Neuronal stem cell (in vitro differentiated cells): Measurements from ENCODE around the gene PLLP.

Experiments used
- DNase-seq: peaks from one replicate; pipeline ENCODE4 v3.0.0-alpha.2; 2013; ENCODE audit warnings: low spot score
- H2AFZ ChIP-seq: one replicate; pipeline ENCODE4 v1.6.1; 2013; ENCODE audit warnings: mild to moderate bottlenecking, low read length, inconsistent platforms
- H2AK5ac ChIP-seq: 2 replicates; pipeline ENCODE4 v1.6.1; 2013; ENCODE audit warnings: low read depth, mild to moderate bottlenecking, inconsistent platforms, low read length, moderate library complexity, mixed read lengths
- H2BK120ac ChIP-seq: 2 replicates; pipeline ENCODE4 v1.6.1; 2013; ENCODE audit warnings: low read depth, mild to moderate bottlenecking, inconsistent platforms, low read length, moderate library complexity, mixed read lengths
- H2BK12ac ChIP-seq: one replicate; pipeline ENCODE4 v1.6.1; 2013; ENCODE audit warnings: low read length, inconsistent platforms
- H2BK15ac ChIP-seq: 2 replicates; pipeline ENCODE4 v1.6.1; 2013; ENCODE audit warnings: mild to moderate bottlenecking, low read length, inconsistent platforms, mixed read lengths
- H2BK5ac ChIP-seq: one replicate; pipeline ENCODE4 v1.6.1; 2013; ENCODE audit warnings: inconsistent platforms, mild to moderate bottlenecking, low read length, moderate library complexity
- H3K14ac ChIP-seq: one replicate; pipeline ENCODE4 v1.6.1; 2013; ENCODE audit warnings: low read length, inconsistent platforms
- H3K18ac ChIP-seq: 2 replicates; pipeline ENCODE4 v1.6.1; 2013; ENCODE audit warnings: low read length, inconsistent platforms
- H3K23ac ChIP-seq: 2 replicates; pipeline ENCODE4 v1.6.1; 2013; ENCODE audit warnings: low read depth, mild to moderate bottlenecking, mixed read lengths, low read length, inconsistent platforms; ENCODE audit not compliant: poor library complexity
- H3K27ac ChIP-seq: replicated peaks from 3 replicates; pipeline ENCODE4 v1.5.1; 2013; ENCODE audit warnings: low read length, inconsistent platforms
- H3K27me3 ChIP-seq, 3 experiments: 2 replicates each; pipeline ENCODE4 v1.6.1; 2013; ENCODE audit warnings: low read length in 3 of 3, mild to moderate bottlenecking in 2 of 3, inconsistent platforms in 1 of 3, low read depth in 1 of 3, mixed read lengths in 1 of 3, moderate library complexity in 1 of 3; ENCODE audit not compliant: control insufficient read depth in 3 of 3, insufficient read depth in 3 of 3
- H3K36me3 ChIP-seq, 2 donors: replicated peaks in 1 of 2; 2 replicates each; pipeline ENCODE4 v1.6.1; 2013; ENCODE audit warnings: low read length in 2 of 2; ENCODE audit not compliant: control insufficient read depth in 2 of 2, insufficient read depth in 2 of 2
- H3K4ac ChIP-seq: 2 replicates; pipeline ENCODE4 v1.6.1; 2013; ENCODE audit warnings: inconsistent platforms, mild to moderate bottlenecking, low read length, moderate library complexity
- H3K4me1 ChIP-seq, 2 donors: 1 replicate in 1 of 2; 2 replicates in 1 of 2; pipeline ENCODE4 v1.6.1; 2013; ENCODE audit warnings: low read length in 2 of 2, low read depth in 1 of 2; ENCODE audit not compliant: control insufficient read depth in 2 of 2, insufficient read depth in 1 of 2
- H3K4me2 ChIP-seq: one replicate; pipeline ENCODE4 v1.6.1; 2013; ENCODE audit warnings: mild to moderate bottlenecking, low read length, inconsistent platforms; ENCODE audit not compliant: insufficient read depth, poor library complexity, severe bottlenecking
- H3K4me3 ChIP-seq, 2 donors: 2 replicates each; pipeline ENCODE4 v1.5.1; 2013; ENCODE audit warnings: low read length in 2 of 2, mild to moderate bottlenecking in 2 of 2, inconsistent platforms in 1 of 2, moderate library complexity in 1 of 2
- H3K79me1 ChIP-seq: one replicate; pipeline ENCODE4 v1.6.1; 2013; ENCODE audit warnings: low read depth, mild to moderate bottlenecking, inconsistent platforms, low read length, moderate library complexity
- H3K9ac ChIP-seq: one replicate; pipeline ENCODE4 v1.6.1; 2013; ENCODE audit warnings: mild to moderate bottlenecking, low read depth, low read length, inconsistent platforms; ENCODE audit not compliant: poor library complexity
- H3K9me3 ChIP-seq, 2 donors: replicated peaks in 1 of 2; 2 replicates each; pipeline versions ENCODE3 to v1.6.1; 2013; ENCODE audit warnings: low read length in 2 of 2, mild to moderate bottlenecking in 2 of 2, inconsistent platforms in 1 of 2, low read depth in 1 of 2, mixed read lengths in 1 of 2, moderate library complexity in 1 of 2; ENCODE audit not compliant: control insufficient read depth in 2 of 2, insufficient read depth in 1 of 2
- H4K8ac ChIP-seq: one replicate; pipeline ENCODE4 v1.6.1; 2013; ENCODE audit warnings: low read depth, mild to moderate bottlenecking, inconsistent platforms, low read length, moderate library complexity
- H4K91ac ChIP-seq: one replicate; pipeline ENCODE4 v1.6.1; 2013; ENCODE audit warnings: low read length, low read depth, mild to moderate bottlenecking, inconsistent platforms; ENCODE audit not compliant: poor library complexity
- whole genome bisulfite sequencing, 2 donors: extraction: QIAGEN DNeasy Blood & Tissue Kit; methylation state at CpG; one replicate each; pipeline ENCODE4 v1.1.7; 2013; ENCODE audit warnings: missing lambda C conversion rate in 2 of 2, mixed read lengths in 1 of 2; ENCODE audit not compliant: insufficient read length in 2 of 2, insufficient replicate concordance in 1 of 2; ENCODE audit errors: extremely low coverage in 2 of 2; 5-methylcytosine and 5-hydroxymethylcytosine counted together

The PLLP gene

GRCh38 chr16:57325458-57325857 is 41.0 kb upstream of the PLLP start:
- no peak overlapping the region for H4K91ac ChIP-seq
- no peak for DNase-seq
- no CpG with 5 or more reads among the region's 1 CpG for WGBS, 2 donors
- H2AK5ac ChIP-seq = no peak overlapping the region
- H3K9me3 ChIP-seq = no peaks in the 10 kb centered on the region
- H2BK120ac ChIP-seq = no peak overlapping the region
- H3K36me3 ChIP-seq = no peaks in the 10 kb centered on the region
- no peak overlapping the region for H2BK15ac ChIP-seq
- no peak overlapping the region for H2BK12ac ChIP-seq
- no peak overlapping the region for H4K8ac ChIP-seq
- H3K27me3 ChIP-seq = no peaks in the 10 kb centered on the region
- H3K4ac ChIP-seq = no peak overlapping the region
- H3K18ac ChIP-seq = no peak overlapping the region
- H3K9ac ChIP-seq = no peak overlapping the region
- H3K4me1 ChIP-seq = no peaks in the 10 kb centered on the region
- H3K14ac ChIP-seq = no peak overlapping the region
- no peak overlapping the region for H3K4me2 ChIP-seq
- H3K23ac ChIP-seq = no peak overlapping the region
- no peak overlapping the region for H3K4me3 ChIP-seq
- no peak overlapping the region for H2BK5ac ChIP-seq
- no peaks in the 10 kb centered on the region for H3K79me1 ChIP-seq
- no peak overlapping the region for H2AFZ ChIP-seq
- no peak overlapping the region for H3K27ac ChIP-seq

- H3K18ac ChIP-seq = no peak overlapping the region
- no peak overlapping the region for H2BK15ac ChIP-seq
- H3K4ac ChIP-seq = no peak overlapping the region
- no peak overlapping the region for H3K23ac ChIP-seq
- no peak overlapping the region for H2BK5ac ChIP-seq
- no CpG with 5 or more reads among the region's 2 CpGs for WGBS, 2 donors
- no peak overlapping the region for H4K91ac ChIP-seq
- H3K14ac ChIP-seq = no peak overlapping the region
- H3K9ac ChIP-seq = no peak overlapping the region
- H4K8ac ChIP-seq = no peak overlapping the region
- no peak overlapping the region for H2AFZ ChIP-seq
- H2BK12ac ChIP-seq = no peak overlapping the region
- H3K36me3 ChIP-seq = no peaks in the 10 kb centered on the region
- no peak overlapping the region for H3K27ac ChIP-seq
- no peak for DNase-seq
- no peaks in the 10 kb centered on the region for H3K4me1 ChIP-seq
- H3K4me3 ChIP-seq = no peak overlapping the region
- H3K9me3 ChIP-seq = no peaks in the 10 kb centered on the region
- H3K79me1 ChIP-seq = no peaks in the 10 kb centered on the region
- no peak overlapping the region for H2AK5ac ChIP-seq
- H2BK120ac ChIP-seq = no peak overlapping the region
- H3K4me2 ChIP-seq = no peak overlapping the region
- H3K27me3 ChIP-seq = no peaks in the 10 kb centered on the region
Observed at GRCh38 chr16:57324749-57325148, 40.3 kb upstream of the PLLP start.

GRCh38 chr16:57319646-57320045 is 35.2 kb upstream of the PLLP start:
- no peak overlapping the region for H4K8ac ChIP-seq
- H2BK5ac ChIP-seq = no peak overlapping the region
- no peaks in the 10 kb centered on the region for H3K79me1 ChIP-seq
- no peak overlapping the region for H2AK5ac ChIP-seq
- H4K91ac ChIP-seq = no peak overlapping the region
- H3K4ac ChIP-seq = no peak overlapping the region
- no peak overlapping the region for H3K23ac ChIP-seq
- H3K27ac ChIP-seq = no peak overlapping the region
- DNase-seq = no peak
- H2BK120ac ChIP-seq = no peak overlapping the region
- H3K14ac ChIP-seq = no peak overlapping the region
- H3K27me3 ChIP-seq = no peaks in the 10 kb centered on the region
- no peak overlapping the region for H2BK15ac ChIP-seq
- no peak overlapping the region for H3K4me3 ChIP-seq
- peaks cover 0 to 5% of the 10 kb centered on the region in 2 donors for H3K4me1 ChIP-seq
- H2BK12ac ChIP-seq = no peak overlapping the region
- WGBS, 2 donors = no CpG with 5 or more reads among the region's 2 CpGs
- no peak overlapping the region for H3K18ac ChIP-seq
- no peaks in the 10 kb centered on the region for H3K9me3 ChIP-seq
- H2AFZ ChIP-seq = no peak overlapping the region
- H3K9ac ChIP-seq = no peak overlapping the region
- H3K4me2 ChIP-seq = no peak overlapping the region
- H3K36me3 ChIP-seq = no peaks in the 10 kb centered on the region

GRCh38 chr16:57318240-57318970 is 33.9 kb upstream of the PLLP start:
- no peak overlapping the region for H2AK5ac ChIP-seq
- no peaks in the 10 kb centered on the region for H3K36me3 ChIP-seq
- H3K27ac ChIP-seq = no peak overlapping the region

More at GRCh38 chr16:57318240-57318970, 33.9 kb upstream of the PLLP start:
- no CpG with 5 or more reads among the region's 13 CpGs for WGBS, 2 donors
- Histone ChIP-seq H3K4me1 (peaks cover 0 to 5% of the 10 kb centered on the region in 2 donors), H3K9ac (no peak overlapping the region), H2BK5ac (no peak overlapping the region), H4K8ac (no peak overlapping the region), H4K91ac (no peak overlapping the region), H3K4ac (no peak overlapping the region), H2AFZ (peak overlapping the region; percentile 73), H3K27me3 (no peaks in the 10 kb centered on the region), H3K4me2 (no peak overlapping the region), H3K14ac (no peak overlapping the region), H2BK15ac (peak overlapping the region; percentile 54), H3K4me3 (no peak overlapping the region), H3K18ac (peak overlapping the region; percentile 72), H2BK120ac (no peak overlapping the region), H2BK12ac (no peak overlapping the region), H3K9me3 (no peaks in the 10 kb centered on the region), H3K79me1 (no peaks in the 10 kb centered on the region), H3K23ac (no peak overlapping the region)
- DNase-seq = peak; percentile 21
